Measurements from ENCODE around the gene ENC1. TPM values are rescaled to one million over a fixed set of nuclear protein-coding genes. Genes with fewer than 3 reads are reported as not detected.

ENC1 gene
- total and polyA plus RNA-seq, 2 of the 8 experiments (the other 6 are each of a cell fraction or from before 2014, with no cell fraction given): 5.5 to 13.2 TPM

- WGBS, 2 experiments (ENCODE audit: extremely low coverage in 1 of 2, insufficient coverage in 1 of 2, insufficient read length in 1 of 2, insufficient replicate concordance in 2 of 2, low coverage in 1 of 2, low lambda C conversion rate in 2 of 2, missing lambda C conversion rate in 1 of 2): 66% methylated on average over 3 of the region's 3 CpGs; no CpG with 5 or more reads in 1 of the 2 experiments
- no peak overlapping the region for H2BK12ac ChIP-seq (ENCODE audit: low read depth, low read length)
- H2AFZ ChIP-seq (ENCODE audit: low read length): no peak overlapping the region
- DNase-seq (ENCODE audit: low read depth in 1 of 2, low spot score in 2 of 2): no peak
- no peak overlapping the region for H2BK5ac ChIP-seq (ENCODE audit: low read depth, low read length)
- no peak overlapping the region for H3K9ac ChIP-seq (replicated peaks in 1 of 4; ENCODE audit: extremely low read depth in 1 of 4, low read depth in 3 of 4, low read length in 3 of 4)
- no peak overlapping the region for H2BK15ac ChIP-seq (ENCODE audit: low read length)
- H4K5ac ChIP-seq (ENCODE audit: insufficient read length, low read depth, low read length): no peak overlapping the region
- no peak overlapping the region for H4K8ac ChIP-seq (ENCODE audit: extremely low read depth, insufficient read depth, low read length)
- no peaks in the 10 kb centered on the region for H4K20me1 ChIP-seq (replicated peaks in 1 of 2; ENCODE audit: control insufficient read depth in 1 of 2, insufficient read depth in 2 of 2, low read length in 2 of 2)
- H3K14ac ChIP-seq (ENCODE audit: insufficient read length): no peak overlapping the region
- POLR2A ChIA-PET (ENCODE audit: partially characterized antibody): interaction anchor here (2.1 kb wide), 1 partner anchor 18 kb away, joined by 9 read pairs; the partner anchor contains the start of gene ENC1
- no peak overlapping the region for H2BK20ac ChIP-seq (ENCODE audit: low read length)
- H3K23ac ChIP-seq (ENCODE audit: insufficient read length): no peak overlapping the region
- no peak overlapping the region for H3K18ac ChIP-seq (ENCODE audit: extremely low read depth, low read length)
- CTCF ChIA-PET (ENCODE audit: partially characterized antibody): interaction anchor here (0.8 kb wide), 1 partner anchor 23 kb away, joined by 3 read pairs; no protein-coding TSS in a partner anchor
- H3K79me1 ChIP-seq (ENCODE audit: low read depth, low read length): no peaks in the 10 kb centered on the region
- H3K79me2 ChIP-seq (ENCODE audit: control insufficient read depth in 1 of 2, insufficient read depth in 2 of 2, low read length in 2 of 2): no peaks in the 10 kb centered on the region
- H3K23me2 ChIP-seq (ENCODE audit: low read depth, low read length): no peaks in the 10 kb centered on the region
- H3K4me1 ChIP-seq (replicated peaks in 1 of 4; ENCODE audit: control insufficient read depth in 3 of 4, insufficient read depth in 4 of 4, low read length in 3 of 4): peaks cover 0 to 6% (median 4%) of the 10 kb centered on the region in 4 experiments; a peak in 4 of 7 replicates
- no peak overlapping the region for H4K91ac ChIP-seq (replicated peaks; ENCODE audit: insufficient read length, low read length)
- H2AK5ac ChIP-seq (ENCODE audit: low read depth, low read length): no peak overlapping the region
- no peaks in the 10 kb centered on the region for H3K9me3 ChIP-seq (ENCODE audit: insufficient read depth in 2 of 2, low read depth in 1 of 2, low read length in 1 of 2)
- H3K56ac ChIP-seq (replicated peaks; ENCODE audit: insufficient read length, low read depth, low read length): no peak overlapping the region
- H3K36me3 ChIP-seq (ENCODE audit: control insufficient read depth in 2 of 4, insufficient read depth in 4 of 4, low read length in 3 of 4): no peaks in the 10 kb centered on the region
- H3K4me3 ChIP-seq (ENCODE audit: extremely low read depth in 1 of 4, insufficient read depth in 2 of 4, low read depth in 3 of 4, low read length in 4 of 4): no peak overlapping the region
- H3K4me2 ChIP-seq (ENCODE audit: insufficient read depth in 1 of 2, low read depth in 2 of 2, low read length in 2 of 2): no peak overlapping the region; a peak in 1 of 4 replicates
- no peak overlapping the region for H3K4ac ChIP-seq (replicated peaks; ENCODE audit: insufficient read length, low read depth, low read length)
- H3K27ac ChIP-seq (ENCODE audit: low read depth, low read length): no peak overlapping the region
- FAIRE-seq: no peak
- no peaks in the 10 kb centered on the region for H3K27me3 ChIP-seq (replicated peaks in 1 of 4; ENCODE audit: control insufficient read depth in 3 of 4, extremely low read depth in 1 of 4, insufficient read depth in 3 of 4, low read length in 3 of 4)
- H2BK120ac ChIP-seq (replicated peaks; ENCODE audit: low read depth, low read length): no peak overlapping the region
- TF ChIP-seq EP300 (IDR thresholded peaks at IDR 0.05; ENCODE audit: borderline replicate concordance in 1 of 2, low read depth in 2 of 2, low read length in 2 of 2): no peak
- TF ChIP-seq RXRA (IDR thresholded peaks at IDR 0.05; ENCODE audit: insufficient read depth, low read depth, low read length): no peak
- TF ChIP-seq SIX5 (IDR thresholded peaks at IDR 0.05; ENCODE audit: low read depth, low read length): no peak
- no peak for TF ChIP-seq RFX5 (IDR thresholded peaks at IDR 0.05; ENCODE audit: borderline replicate concordance, low read depth, low read length)
- no peak for TF ChIP-seq TBP (IDR thresholded peaks at IDR 0.05; ENCODE audit: low read depth, low read length)
Measured at GRCh38 chr5:74622122-74622521, 18.4 kb downstream of the ENC1 start.
